Chondrocyte (in vitro differentiated cells): Measurements from ENCODE around the gene PRPF6. TPM values are rescaled to one million over a fixed set of nuclear protein-coding genes. Genes with fewer than 3 reads are reported as not detected.
A peak's percentile ranks its signal among the peaks of the same experiment; 100 is the strongest.

Experiments
- DNase-seq: peaks from one replicate; pipeline ENCODE4 v3.0.0; 2021; ENCODE audit warnings: mixed read lengths, low spot score
- H3K27ac Mint-ChIP-seq: one replicate; pipeline ENCODE4 v1.8.0; 2021; ENCODE audit warnings: mild to moderate bottlenecking, moderate library complexity, mixed read lengths; ENCODE audit not compliant: unreplicated experiment
- H3K27me3 Mint-ChIP-seq: 2 replicates; pipeline ENCODE4 v1.8.0; 2021; ENCODE audit warnings: low read depth, mixed read lengths
- H3K36me3 Mint-ChIP-seq: 2 replicates; pipeline ENCODE4 v1.8.0; 2021; ENCODE audit warnings: low read depth, mixed read lengths
- H3K4me1 Mint-ChIP-seq: 2 replicates; pipeline ENCODE4 v1.8.0; 2021; ENCODE audit warnings: low read depth, mild to moderate bottlenecking, mixed read lengths
- H3K4me3 Mint-ChIP-seq: one replicate; pipeline ENCODE4 v1.8.0; 2021; ENCODE audit warnings: mild to moderate bottlenecking, moderate library complexity, mixed read lengths; ENCODE audit not compliant: unreplicated experiment
- H3K9me3 Mint-ChIP-seq: 2 replicates; pipeline ENCODE4 v1.8.0; 2021; ENCODE audit warnings: low read depth, mixed read lengths
- CTCF ChIP-seq: fragments of 200-600 bp; sonication (generic); IDR thresholded peaks from 2 replicates; pipeline ENCODE4 v1.5.0; 2021; ENCODE audit warnings: antibody characterized with exemption, mild to moderate bottlenecking, moderate library complexity
- total RNA-seq: library from RNA; stranded (reverse); gene quantifications from 3 replicates; pipeline ENCODE4 v1.2.1, GENCODE V29; 2021

PRPF6 gene
- total RNA-seq, 1 donor from 2014 or later, result 49.0 TPM

GRCh38 chr20:63966172-63966943 lies 14.6 kb upstream of the PRPF6 start:
- no peak for TF ChIP-seq CTCF
- Mint-ChIP-seq H3K27ac (no peak overlapping the region), H3K27me3 (no peaks in the 10 kb centered on the region), H3K36me3 (peaks cover 3% of the 10 kb centered on the region), H3K4me3 (no peak overlapping the region), H3K4me1 (peaks cover 11% of the 10 kb centered on the region), H3K9me3 (no peaks in the 10 kb centered on the region)
- peak; percentile 87 for DNase-seq

- Mint-ChIP-seq H3K4me1 (peaks cover 11% of the 10 kb centered on the region), H3K27me3 (no peaks in the 10 kb centered on the region), H3K4me3 (no peak overlapping the region), H3K36me3 (peaks cover 3% of the 10 kb centered on the region), H3K9me3 (no peaks in the 10 kb centered on the region), H3K27ac (no peak overlapping the region)
- peak; percentile 81 for DNase-seq
- no peak for TF ChIP-seq CTCF
These were observed 14.0 kb upstream of the PRPF6 start for GRCh38 chr20:63966944-63967322.

GRCh38 chr20:63967330-63968135 lies 13.4 kb upstream of the PRPF6 start:
- peak; percentile 89 for DNase-seq
- Mint-ChIP-seq H3K36me3 (peaks cover 2% of the 10 kb centered on the region), H3K27me3 (no peaks in the 10 kb centered on the region), H3K4me3 (no peak overlapping the region), H3K9me3 (no peaks in the 10 kb centered on the region), H3K4me1 (peaks cover 11% of the 10 kb centered on the region), H3K27ac (no peak overlapping the region)
- TF ChIP-seq CTCF, result no peak

GRCh38 chr20:63968136-63968927 lies 12.6 kb upstream of the PRPF6 start:
- no peaks in the 10 kb centered on the region for H3K27me3 Mint-ChIP-seq
- H3K4me3 Mint-ChIP-seq, result peak overlapping the region; percentile 75
- DNase-seq, result no peak
- TF ChIP-seq CTCF, result no peak
- no peaks in the 10 kb centered on the region for H3K9me3 Mint-ChIP-seq
- peak overlapping the region; percentile 49 for H3K27ac Mint-ChIP-seq
- H3K36me3 Mint-ChIP-seq, result peaks cover 2% of the 10 kb centered on the region
- peaks cover 12% of the 10 kb centered on the region for H3K4me1 Mint-ChIP-seq
